Body of pancreas (tissue), 4 donors: ENCODE data around the gene GNB1L. TPM values are rescaled to one million over a fixed set of nuclear protein-coding genes. Genes with fewer than 3 reads are reported as not detected.

Source experiments
- ATAC-seq: fragments of 150-250 bp; one replicate; pipeline ENCODE4 v1.9.1; 2016
- DNase-seq, 4 donors: peaks; one replicate each; pipeline ENCODE4 v3.0.0-alpha.2; 2019
- H3K27ac ChIP-seq, 4 donors: fragments of 200-600 bp; sonication (generic); 1 replicate in 3 of 4; 2 replicates in 1 of 4; pipeline versions ENCODE4 v1.5.1 to v1.6.1; 2016 to 2019; ENCODE audit warnings: mild to moderate bottlenecking in 1 of 4, mixed read lengths in 1 of 4, moderate library complexity in 1 of 4
- H3K27me3 ChIP-seq, 2 donors: fragments of 200-600 bp; sonication (generic); one replicate each; pipeline ENCODE4 v1.6.0; 2016; ENCODE audit warnings: mild to moderate bottlenecking in 1 of 2
- H3K36me3 ChIP-seq, 2 donors: fragments of 200-600 bp; sonication (generic); replicated peaks in 1 of 2; 2 replicates each; pipeline ENCODE4 v1.5.1; 2016; ENCODE audit warnings: low read depth in 2 of 2; ENCODE audit not compliant: insufficient read depth in 1 of 2
- H3K4me1 ChIP-seq: fragments of 200-600 bp; sonication (generic); one replicate; pipeline ENCODE4 v1.6.0; 2016
- H3K4me3 ChIP-seq, 2 donors: fragments of 200-600 bp; sonication (generic); 1 replicate in 1 of 2; 2 replicates in 1 of 2; pipeline ENCODE4 v1.5.1; 2016 to 2019
- H3K9me3 ChIP-seq, 3 donors: fragments of 200-600 bp; sonication (generic); 1 replicate in 2 of 3; 2 replicates in 1 of 3; pipeline ENCODE4 v1.5.1; 2016
- CTCF ChIP-seq, 7 experiments: fragments of 450-650 bp in 4 of 7; fragments of 200-600 bp in 3 of 7; sonication (generic) in 3 of 7; IDR thresholded peaks; one replicate each; pipeline ENCODE4 v1.5.1; 2016 to 2019; ENCODE audit warnings: antibody characterized with exemption in 7 of 7
- POLR2A ChIP-seq, 3 donors: fragments of 450-650 bp; IDR thresholded peaks; one replicate each; pipeline ENCODE4 v1.6.1; 2016; ENCODE audit warnings: antibody characterized with exemption in 3 of 3, mild to moderate bottlenecking in 2 of 3
- WGBS, 2 donors: methylation state at CpG; one replicate each; pipeline ENCODE4 v1.1.5; 2017; 5-methylcytosine and 5-hydroxymethylcytosine counted together
- intact Hi-C: fragments of 100-400 bp; cut with DNase I; formaldehyde crosslinking; loops from one replicate; pipeline ENCODE4 v1.15.1; 2023
- total RNA-seq, 2 donors: library from RNA; depleted of rRNA; stranded (reverse); fragments of >200 nt; gene quantifications; one replicate each; pipeline ENCODE4 v1.1.0, GENCODE V29; 2016

The GNB1L gene
- total RNA-seq, 2 donors from 2014 or later = 1.3 to 3.3 TPM

- intact Hi-C loops = no loop called here
- H3K36me3 ChIP-seq = peaks cover 0 to 1% of the 10 kb centered on the region in 2 donors
Observed at GRCh38 chr22:19898145-19898544, 43.5 kb upstream of the GNB1L start.

GRCh38 chr22:19897726-19898125 is 43.1 kb upstream of the GNB1L start:
- DNase-seq (no peak), ATAC-seq (no peak)
- H3K4me1 ChIP-seq = no peaks in the 10 kb centered on the region
- H3K4me3 ChIP-seq = no peak overlapping the region
- no peak overlapping the region for H3K27ac ChIP-seq
- TF ChIP-seq POLR2A (IDR thresholded peaks at IDR 0.05) (no peak), CTCF (IDR thresholded peaks at IDR 0.05) (no peak)
- peaks cover 0 to 1% of the 10 kb centered on the region in 2 donors for H3K36me3 ChIP-seq
- no peaks in the 10 kb centered on the region for H3K9me3 ChIP-seq
- intact Hi-C loops = no loop called here
- H3K27me3 ChIP-seq = no peaks in the 10 kb centered on the region
- WGBS, 2 donors = 89% methylated on average over 9 to 16 of the region's 16 CpGs

More at GRCh38 chr22:19898145-19898544, 43.5 kb upstream of the GNB1L start:
- TF ChIP-seq CTCF (IDR thresholded peaks at IDR 0.05) = no peak
- TF ChIP-seq POLR2A (IDR thresholded peaks at IDR 0.05) = no peak
- WGBS, 2 donors = 89 to 94% methylated on average over 2 to 7 of the region's 7 CpGs
- ATAC-seq = no peak
- H3K4me3 ChIP-seq = no peak overlapping the region
- no peak for DNase-seq
- no peaks in the 10 kb centered on the region for H3K9me3 ChIP-seq
- H3K4me1 ChIP-seq = no peaks in the 10 kb centered on the region
- H3K27me3 ChIP-seq = no peaks in the 10 kb centered on the region
- H3K27ac ChIP-seq = no peak overlapping the region

GRCh38 chr22:19896665-19897355 is 42.1 kb upstream of the GNB1L start:
- TF ChIP-seq POLR2A (IDR thresholded peaks at IDR 0.05) (no peak), CTCF (IDR thresholded peaks at IDR 0.05) (no peak)
- H3K4me1 ChIP-seq = no peaks in the 10 kb centered on the region
- no peaks in the 10 kb centered on the region for H3K27me3 ChIP-seq
- peaks cover 0 to 1% of the 10 kb centered on the region in 2 donors for H3K36me3 ChIP-seq
- ATAC-seq = no peak
- no peak overlapping the region for H3K4me3 ChIP-seq
- H3K27ac ChIP-seq = no peak overlapping the region
- H3K9me3 ChIP-seq = no peaks in the 10 kb centered on the region
- intact Hi-C loops = no loop called here
- no peak for DNase-seq
- WGBS, 2 donors = 83 to 90% methylated on average over 4 to 15 of the region's 15 CpGs

GRCh38 chr22:19895160-19895849 is 40.6 kb upstream of the GNB1L start:
- TF ChIP-seq CTCF (IDR thresholded peaks at IDR 0.05) (no peak), POLR2A (IDR thresholded peaks at IDR 0.05) (no peak)
- intact Hi-C loops = no loop called here
- no peak overlapping the region for H3K27ac ChIP-seq
- H3K27me3 ChIP-seq = no peaks in the 10 kb centered on the region
- no peak for ATAC-seq
- no peaks in the 10 kb centered on the region for H3K9me3 ChIP-seq
- no peak overlapping the region for H3K4me3 ChIP-seq
- no peak for DNase-seq
- 94 to 95% methylated on average over 9 to 19 of the region's 23 CpGs for WGBS, 2 donors
- peaks cover 0 to 1% of the 10 kb centered on the region in 2 donors for H3K36me3 ChIP-seq
- H3K4me1 ChIP-seq = no peaks in the 10 kb centered on the region
